ENCODE results near the gene IGSF22. TPM values are rescaled to one million over a fixed set of nuclear protein-coding genes. Genes with fewer than 3 reads are reported as not detected.

Gene IGSF22
- total RNA-seq, result under 0.01 and 0.33 TPM in 2 replicates

GRCh38 chr11:18726040-18726439, at the start of gene IGSF22:
IGSF22 (minus strand) TSS chr11:18726188; CDS start chr11:18724236, 1,952 bp downstream.

DNA sequence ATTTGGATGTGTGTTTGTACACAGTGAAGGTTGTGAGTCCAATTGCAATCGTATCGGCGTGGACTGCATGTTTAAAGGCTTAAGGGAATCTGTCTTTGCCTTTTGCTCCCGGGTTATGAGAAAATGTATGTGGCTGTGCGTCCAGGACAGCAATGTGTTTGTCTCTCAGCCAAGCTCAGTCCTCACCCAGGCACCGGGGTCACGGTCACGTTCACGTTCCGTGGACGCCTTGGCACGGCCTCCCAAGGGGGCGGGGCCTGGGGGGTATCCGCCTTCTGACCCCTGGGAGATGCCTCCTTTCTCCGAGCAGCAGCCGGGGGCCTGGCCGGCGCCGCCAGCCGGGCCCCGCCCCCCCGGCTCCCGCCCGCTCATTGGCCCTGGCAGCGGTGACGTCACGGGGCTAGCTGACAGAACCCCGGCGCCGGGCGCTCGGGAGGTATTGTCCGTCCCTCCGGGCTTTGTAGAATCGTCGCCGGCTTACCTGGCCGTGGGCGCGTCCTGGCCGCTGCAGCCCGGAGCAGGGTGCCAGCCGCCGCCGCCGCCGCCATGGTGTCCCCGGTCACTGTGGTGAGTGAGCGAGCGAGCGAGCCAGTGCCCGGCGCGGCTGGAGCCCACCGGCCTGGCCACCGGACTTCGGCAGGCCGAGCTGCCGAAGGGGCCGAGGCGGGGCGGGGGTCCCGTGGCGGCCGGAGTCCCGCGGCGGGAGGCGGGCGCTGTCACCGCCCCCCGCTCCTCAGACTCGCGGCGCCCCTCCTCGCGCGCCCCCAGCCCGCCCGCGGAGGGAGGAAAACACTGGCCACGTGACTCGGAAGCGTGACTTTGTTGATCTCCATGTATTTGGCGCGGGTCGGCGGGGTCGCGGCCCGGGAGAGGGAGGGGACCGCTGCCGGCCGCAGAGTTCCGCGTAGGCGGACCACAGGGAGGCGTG, 27.4 kb downstream of the IGSF22 start, which contains the start of gene TMEM86A:
Gene TMEM86A, plus strand, starts transcription at position 439 of the 928 bp plus-strand sequence. Its CDS starts 108 bp downstream, at position 547.

Other genes starting within 250 kb of the IGSF22 start
- 68.8 and 69.8 TPM in 2 replicates for gene TSG101, start 199.2 kb downstream of the IGSF22 start, total RNA-seq
- 23.8 and 25.2 TPM in 2 replicates for gene UEVLD, start 137.5 kb downstream of the IGSF22 start, total RNA-seq
- gene MISFA, start 126.4 kb downstream of the IGSF22 start, total RNA-seq, result 0.34 and 0.98 TPM in 2 replicates
- gene SPTY2D1, start 91.8 kb downstream of the IGSF22 start, total RNA-seq, result 10.0 and 12.1 TPM in 2 replicates
- 4.8 and 5.3 TPM in 2 replicates for gene TMEM86A, start 27.4 kb downstream of the IGSF22 start, total RNA-seq
- gene PTPN5, start 65.6 kb upstream of the IGSF22 start, total RNA-seq, result not detected in 2 replicates
- not detected in 2 replicates for gene MRGPRX1, start 213.2 kb upstream of the IGSF22 start, total RNA-seq